Right atrium auricular region (tissue), 2 donors: ENCODE measurements around the gene GFRA4. TPM values are rescaled to one million over a fixed set of nuclear protein-coding genes. Genes with fewer than 3 reads are reported as not detected.

Source experiments
- DNase-seq: peaks from one replicate; pipeline ENCODE4 v3.0.0-alpha.2; 2019; ENCODE audit warnings: low spot score
- H3K27ac ChIP-seq, 2 donors: fragments of 200-600 bp; sonication (generic); 1 replicate in 1 of 2; 2 replicates in 1 of 2; pipeline ENCODE4 v1.5.1; 2016 to 2019
- H3K27me3 ChIP-seq, 2 donors: fragments of 200-600 bp; sonication (generic); one replicate each; pipeline versions ENCODE4 v1.5.1 to v1.6.0; 2017 to 2019
- H3K36me3 ChIP-seq: fragments of 200-600 bp; sonication (generic); one replicate; pipeline ENCODE4 v1.5.1; 2016
- H3K4me1 ChIP-seq, 2 donors: fragments of 200-600 bp; sonication (generic); one replicate each; pipeline versions ENCODE4 v1.5.1 to v1.6.0; 2017 to 2019
- H3K4me3 ChIP-seq, 2 donors: fragments of 200-600 bp; sonication (generic); 1 replicate in 1 of 2; 2 replicates in 1 of 2; pipeline ENCODE4 v1.5.1; 2017 to 2019; ENCODE audit warnings: mild to moderate bottlenecking in 1 of 2, moderate library complexity in 1 of 2
- H3K9me3 ChIP-seq, 2 donors: fragments of 200-600 bp; sonication (generic); one replicate each; pipeline ENCODE4 v1.5.1; 2019
- total RNA-seq, 2 donors: library from RNA; depleted of rRNA; stranded (reverse); fragments of >200 nt; gene quantifications; one replicate each; pipeline ENCODE4 v1.1.0, GENCODE V29; 2016
- TF ChIP-seq, protein P1 (sequence below), 2 donors: fragments of 200-600 bp; sonication (generic); IDR thresholded peaks; one replicate each; pipeline ENCODE4 v1.5.1; 2019; ENCODE audit warnings: antibody characterized with exemption in 2 of 2

The GFRA4 gene
- total RNA-seq, 2 donors from 2014 or later: not detected

DNA sequence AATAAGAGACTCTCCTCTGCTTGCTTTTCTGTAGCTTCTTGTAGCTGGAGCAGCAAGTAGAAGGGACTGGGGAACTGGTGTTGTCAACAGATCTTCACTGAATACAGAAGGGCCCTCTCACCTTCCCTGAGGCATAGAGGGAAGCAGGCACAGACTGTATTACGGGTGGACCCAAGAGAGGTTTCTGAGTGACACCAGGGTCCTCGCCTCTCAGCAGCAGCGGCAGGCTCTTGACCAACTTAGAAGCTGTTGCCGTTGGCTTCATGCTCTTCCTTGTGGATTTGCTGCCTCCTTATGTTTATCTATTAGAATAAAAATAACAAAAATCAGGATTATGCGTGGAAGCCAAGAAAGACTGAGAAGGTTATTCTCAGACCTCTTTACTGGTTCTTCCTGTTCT lies 31.7 kb downstream of the GFRA4 start:
- Histone ChIP-seq H3K27me3 (no peaks in the 10 kb centered on the region), H3K4me1 (no peaks in the 10 kb centered on the region), H3K27ac (no peak overlapping the region), H3K36me3 (peaks cover 11% of the 10 kb centered on the region), H3K4me3 (no peak overlapping the region), H3K9me3 (no peaks in the 10 kb centered on the region)
- TF ChIP-seq, protein P1, sequence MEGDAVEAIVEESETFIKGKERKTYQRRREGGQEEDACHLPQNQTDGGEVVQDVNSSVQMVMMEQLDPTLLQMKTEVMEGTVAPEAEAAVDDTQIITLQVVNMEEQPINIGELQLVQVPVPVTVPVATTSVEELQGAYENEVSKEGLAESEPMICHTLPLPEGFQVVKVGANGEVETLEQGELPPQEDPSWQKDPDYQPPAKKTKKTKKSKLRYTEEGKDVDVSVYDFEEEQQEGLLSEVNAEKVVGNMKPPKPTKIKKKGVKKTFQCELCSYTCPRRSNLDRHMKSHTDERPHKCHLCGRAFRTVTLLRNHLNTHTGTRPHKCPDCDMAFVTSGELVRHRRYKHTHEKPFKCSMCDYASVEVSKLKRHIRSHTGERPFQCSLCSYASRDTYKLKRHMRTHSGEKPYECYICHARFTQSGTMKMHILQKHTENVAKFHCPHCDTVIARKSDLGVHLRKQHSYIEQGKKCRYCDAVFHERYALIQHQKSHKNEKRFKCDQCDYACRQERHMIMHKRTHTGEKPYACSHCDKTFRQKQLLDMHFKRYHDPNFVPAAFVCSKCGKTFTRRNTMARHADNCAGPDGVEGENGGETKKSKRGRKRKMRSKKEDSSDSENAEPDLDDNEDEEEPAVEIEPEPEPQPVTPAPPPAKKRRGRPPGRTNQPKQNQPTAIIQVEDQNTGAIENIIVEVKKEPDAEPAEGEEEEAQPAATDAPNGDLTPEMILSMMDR (IDR thresholded peaks at IDR 0.05): no peak
- no peak for DNase-seq

DNA sequence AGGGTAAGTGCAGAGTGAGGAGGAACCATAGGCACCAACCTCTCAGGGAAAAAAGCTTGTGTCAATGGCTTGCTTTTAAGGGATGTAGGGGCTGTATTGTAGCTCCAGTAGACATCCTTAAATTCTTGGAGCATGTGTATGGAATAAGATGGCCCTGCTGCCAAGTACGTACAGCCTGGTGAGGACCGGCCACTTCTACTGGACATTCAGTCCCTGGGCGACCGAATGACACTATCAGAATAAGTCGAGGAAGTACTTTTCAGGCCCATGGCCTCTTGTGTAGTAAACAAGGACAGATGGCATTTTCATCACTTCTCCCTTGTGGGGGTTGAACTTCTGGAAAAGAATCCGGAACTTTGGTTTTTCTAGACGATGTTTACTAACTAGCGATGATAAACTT lies 32.8 kb downstream of the GFRA4 start:
- no peaks in the 10 kb centered on the region for H3K27me3 ChIP-seq
- TF ChIP-seq, protein P1 (IDR thresholded peaks at IDR 0.05): no peak
- H3K36me3 ChIP-seq: peaks cover 11% of the 10 kb centered on the region
- H3K4me1 ChIP-seq: no peaks in the 10 kb centered on the region
- no peak overlapping the region for H3K27ac ChIP-seq
- no peak for DNase-seq
- H3K9me3 ChIP-seq: no peaks in the 10 kb centered on the region
- no peak overlapping the region for H3K4me3 ChIP-seq

DNA sequence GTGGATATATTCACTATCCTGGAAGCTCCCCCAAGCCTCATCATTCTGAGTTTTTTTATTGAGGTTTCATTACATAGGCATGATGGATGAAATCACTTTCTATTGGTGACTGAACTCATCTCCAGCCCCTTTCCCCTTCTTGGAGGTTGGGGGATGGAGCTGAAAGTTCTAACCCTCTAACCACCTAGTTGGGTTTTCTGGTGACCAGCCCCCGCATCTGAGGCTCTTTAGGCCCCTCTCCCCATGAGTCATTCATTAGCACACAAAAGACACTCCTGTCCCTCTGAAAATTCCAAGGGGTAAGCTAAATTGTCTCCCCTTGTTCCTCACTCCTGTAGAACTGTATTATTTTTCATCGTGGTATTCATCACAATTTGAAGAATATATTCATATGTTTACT lies 33.3 kb downstream of the GFRA4 start:
- Histone ChIP-seq H3K4me1 (no peaks in the 10 kb centered on the region), H3K27me3 (no peaks in the 10 kb centered on the region), H3K36me3 (peaks cover 11% of the 10 kb centered on the region), H3K4me3 (no peak overlapping the region), H3K27ac (no peak overlapping the region), H3K9me3 (no peaks in the 10 kb centered on the region)
- TF ChIP-seq, protein P1 (IDR thresholded peaks at IDR 0.05): no peak
- DNase-seq: no peak

DNA sequence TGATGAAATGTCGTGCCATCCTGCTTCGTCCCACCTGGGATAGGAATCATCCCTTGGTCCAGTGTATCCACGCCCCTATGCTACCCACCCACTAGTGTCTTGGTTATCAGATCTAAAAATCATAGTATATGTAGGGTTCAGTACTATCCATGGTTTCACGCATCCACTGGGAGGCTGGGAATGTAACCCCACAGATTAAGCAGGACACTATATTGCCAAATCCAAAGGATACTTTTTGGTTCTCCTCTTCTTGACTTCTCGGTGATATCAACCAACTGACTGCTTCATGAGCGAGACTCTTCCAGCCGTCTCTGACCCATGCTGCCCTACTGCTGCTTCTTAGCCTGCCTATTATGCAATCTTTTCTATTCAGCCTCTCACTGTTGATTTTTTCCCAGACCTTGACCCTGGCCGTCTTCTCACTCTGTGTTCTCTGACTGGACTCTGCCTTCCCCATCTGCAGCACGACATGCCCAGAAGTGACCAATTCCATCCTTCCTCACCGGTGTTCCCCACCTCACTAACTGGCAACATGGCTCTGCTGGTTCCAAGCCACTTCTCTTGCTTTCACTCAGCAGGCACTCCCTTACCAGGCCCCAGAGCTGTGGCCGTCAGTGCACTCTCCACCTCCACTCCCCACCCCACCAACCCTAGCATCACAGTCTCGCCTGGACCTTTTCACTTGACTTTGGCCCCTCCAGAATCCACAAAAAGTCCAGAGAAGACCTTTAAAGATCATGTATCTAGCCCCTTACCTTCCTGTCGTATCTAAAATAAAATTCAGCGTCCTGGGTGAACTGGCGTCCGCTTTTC lies 34.5 kb downstream of the GFRA4 start:
- TF ChIP-seq, protein P1 (IDR thresholded peaks at IDR 0.05): no peak
- Histone ChIP-seq H3K27ac (no peak overlapping the region), H3K36me3 (peaks cover 11% of the 10 kb centered on the region), H3K4me3 (no peak overlapping the region), H3K4me1 (no peaks in the 10 kb centered on the region), H3K9me3 (no peaks in the 10 kb centered on the region), H3K27me3 (no peaks in the 10 kb centered on the region)
- no peak for DNase-seq

DNA sequence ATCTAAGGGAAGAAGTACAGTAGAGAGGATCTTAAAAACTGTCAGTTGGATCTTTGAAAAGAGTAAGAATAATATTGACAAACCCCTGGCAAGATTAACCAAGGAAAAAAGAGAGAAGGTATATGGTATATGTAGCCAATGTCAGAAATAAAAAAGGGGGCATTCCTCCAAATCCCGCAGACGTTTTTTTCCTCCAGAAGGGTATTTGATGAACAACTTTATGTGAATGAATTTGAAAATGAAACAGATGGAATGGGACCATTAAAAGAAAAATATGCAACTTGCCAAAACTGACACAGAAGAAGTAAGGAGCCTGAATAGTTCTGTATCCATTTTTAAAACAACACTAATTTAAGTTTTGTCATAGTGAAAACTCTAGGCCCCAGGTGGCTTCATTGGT lies 35.7 kb downstream of the GFRA4 start:
- TF ChIP-seq, protein P1 (IDR thresholded peaks at IDR 0.05): no peak
- Histone ChIP-seq H3K27ac (no peak overlapping the region), H3K27me3 (no peaks in the 10 kb centered on the region), H3K36me3 (peaks cover 11% of the 10 kb centered on the region), H3K9me3 (no peaks in the 10 kb centered on the region), H3K4me3 (no peak overlapping the region), H3K4me1 (no peaks in the 10 kb centered on the region)
- DNase-seq: no peak

DNA sequence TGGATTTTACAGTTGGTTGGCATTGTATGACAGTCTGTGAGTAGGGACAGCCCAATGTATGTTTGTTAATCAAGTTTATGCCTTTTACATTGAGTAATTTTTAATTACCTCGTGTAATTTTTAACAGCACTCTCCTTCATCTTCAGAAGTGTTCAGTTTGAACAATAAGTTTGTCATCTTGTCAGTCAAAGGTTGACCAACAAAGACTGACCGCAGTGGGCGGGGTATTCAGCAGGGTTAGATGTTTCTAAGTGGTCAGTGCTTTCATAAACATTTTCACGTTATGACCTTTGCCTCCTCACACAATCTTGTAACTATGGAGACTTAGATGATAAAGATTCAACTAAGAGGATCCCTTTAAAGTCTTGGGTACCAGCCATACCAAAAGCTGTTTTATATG lies 40.8 kb downstream of the GFRA4 start:
- Histone ChIP-seq H3K27me3 (no peaks in the 10 kb centered on the region), H3K4me1 (no peaks in the 10 kb centered on the region), H3K36me3 (no peaks in the 10 kb centered on the region), H3K9me3 (no peaks in the 10 kb centered on the region), H3K4me3 (no peak overlapping the region), H3K27ac (no peak overlapping the region)
- no peak for DNase-seq
- TF ChIP-seq, protein P1 (IDR thresholded peaks at IDR 0.05): no peak
